Keratinocyte (primary cell): ENCODE data around the gene NPFFR1. TPM values are rescaled to one million over a fixed set of nuclear protein-coding genes. Genes with fewer than 3 reads are reported as not detected.

Experiments
- DNase-seq: peaks from one replicate; pipeline ENCODE4 v3.0.0-alpha.2; 2011; ENCODE audit warnings: low read depth, missing footprints, low spot score
- FAIRE-seq: peaks from 2 replicates; lab custom pipeline; 2011; peaks lifted over from hg19 to GRCh38; lab: Jason Lieb, UNC
- H2AFZ ChIP-seq: 2 replicates; pipeline ENCODE4 v1.6.0; 2012; ENCODE audit warnings: low read length, control low read depth, inconsistent platforms; ENCODE audit not compliant: control insufficient read depth
- H3K27ac ChIP-seq: 2 replicates; pipeline ENCODE4 v1.5.1; 2011; ENCODE audit warnings: low read length; ENCODE audit not compliant: control insufficient read depth, insufficient read depth
- H3K27me3 ChIP-seq: 3 replicates; pipeline ENCODE4 v1.6.0; 2011; ENCODE audit warnings: low read length; ENCODE audit not compliant: control insufficient read depth, insufficient read depth; ENCODE audit errors: extremely low read depth
- H3K36me3 ChIP-seq, 2 experiments: 2 replicates in 1 of 2; 3 replicates in 1 of 2; pipeline ENCODE4 v1.5.1; 2011; ENCODE audit warnings: low read length in 2 of 2, mild to moderate bottlenecking in 1 of 2; ENCODE audit not compliant: control insufficient read depth in 2 of 2, insufficient read depth in 2 of 2; ENCODE audit errors: extremely low read depth in 1 of 2
- H3K4me1 ChIP-seq: 3 replicates; pipeline ENCODE4 v1.5.1; 2011; ENCODE audit warnings: low read length; ENCODE audit not compliant: control insufficient read depth, insufficient read depth; ENCODE audit errors: extremely low read depth
- H3K4me2 ChIP-seq: 3 replicates; pipeline ENCODE4 v1.6.0; 2011; ENCODE audit warnings: low read depth, low read length; ENCODE audit not compliant: control insufficient read depth, insufficient read depth; ENCODE audit errors: extremely low read depth
- H3K4me3 ChIP-seq, 3 experiments: fragments of 200-600 bp in 1 of 3; sonication (generic) in 1 of 3; 2 replicates in 2 of 3; 3 replicates in 1 of 3; pipeline ENCODE4 v1.5.1; 2011 to 2016; ENCODE audit warnings: low read length in 3 of 3, mild to moderate bottlenecking in 3 of 3, control low read depth in 2 of 3, inconsistent platforms in 1 of 3, low read depth in 1 of 3, mixed read lengths in 1 of 3, mixed run types in 1 of 3, moderate library complexity in 1 of 3; ENCODE audit not compliant: control insufficient read depth in 2 of 3, insufficient read depth in 2 of 3; ENCODE audit errors: extremely low read depth in 1 of 3
- H3K79me2 ChIP-seq: 2 replicates; pipeline ENCODE4 v1.6.0; 2012; ENCODE audit warnings: low read length; ENCODE audit not compliant: control insufficient read depth, insufficient read depth
- H3K9ac ChIP-seq: 3 replicates; pipeline ENCODE4 v1.6.0; 2011; ENCODE audit warnings: low read length; ENCODE audit not compliant: control insufficient read depth, insufficient read depth; ENCODE audit errors: extremely low read depth
- H3K9me1 ChIP-seq: 3 replicates; pipeline ENCODE4 v1.6.0; 2011; ENCODE audit warnings: low read length; ENCODE audit not compliant: control insufficient read depth, insufficient read depth; ENCODE audit errors: extremely low read depth
- H3K9me3 ChIP-seq: 2 replicates; pipeline ENCODE4 v1.5.1; 2012; ENCODE audit warnings: low read depth, low read length; ENCODE audit not compliant: control insufficient read depth
- H4K20me1 ChIP-seq: 3 replicates; pipeline ENCODE4 v1.6.0; 2011; ENCODE audit warnings: low read length; ENCODE audit not compliant: control insufficient read depth, insufficient read depth; ENCODE audit errors: extremely low read depth
- CTCF ChIP-seq, 3 experiments: IDR thresholded peaks in 1 of 3; conservative IDR thresholded peaks in 1 of 3; optimal IDR thresholded peaks in 1 of 3; 2 replicates in 2 of 3; 3 replicates in 1 of 3; pipeline versions ENCODE3 to v1.5.1; 2011; ENCODE audit warnings: low read length in 3 of 3, mild to moderate bottlenecking in 3 of 3, moderate library complexity in 2 of 3, control low read depth in 1 of 3, inconsistent platforms in 1 of 3; ENCODE audit not compliant: insufficient read depth in 2 of 3; ENCODE audit errors: extremely low read depth in 1 of 3
- EZH2 ChIP-seq: IDR thresholded peaks from one replicate; pipeline ENCODE4 v1.6.1; 2012; ENCODE audit warnings: inconsistent platforms, mild to moderate bottlenecking, low read length, moderate library complexity
- dilution Hi-C: fragments of 300-500 bp; cut with MboI; formaldehyde crosslinking; loops from one replicate; pipeline ENCODE4 v1.7.0; 2020; ENCODE audit warnings: low sequenced_read_pairs; ENCODE audit not compliant: extremely low pct_ligation_motif_present
- polyA minus RNA-seq, 3 experiments: library from RNA; depleted of rRNA, polyadenylated mRNA; stranded (reverse); fragments of >200 nt; gene quantifications; 1 replicate in 1 of 3; 2 replicates in 1 of 3; 3 replicates in 1 of 3; pipeline ENCODE4 v1.2.3, GENCODE V29; 2011
- polyA plus RNA-seq, 5 experiments: library from polyadenylated mRNA; depleted of rRNA in 3 of 5; stranded (reverse) in 3 of 5; stranded (forward) in 1 of 5; unstranded in 1 of 5; fragments of >200 nt; gene quantifications; 1 replicate in 1 of 5; 2 replicates in 3 of 5; 3 replicates in 1 of 5; pipeline versions ENCODE4 v1.2.1 to v1.2.3, GENCODE V29; 2011 to 2012; ENCODE audit warnings: missing spikeins in 2 of 5, low read depth in 1 of 5, low replicate concordance in 1 of 5

NPFFR1 gene
- polyA plus RNA-seq (not detected in 3 replicates), polyA minus RNA-seq (not detected in 3 replicates)
- polyA plus RNA-seq (2011; ENCODE audit: low read depth): not detected
- not detected in 2 replicates for polyA plus RNA-seq (2011; cell fraction: cytosol; rRNA removed)
- polyA plus RNA-seq (2011; cell fraction: nucleus; rRNA removed): 0.01 and 0.03 TPM in 2 replicates
- polyA plus RNA-seq (2012; ENCODE audit: low replicate concordance): 0.01 TPM in 1 of 2 replicates, not detected in the other
- polyA minus RNA-seq (2011; cell fraction: cytosol; rRNA and poly(A)+ RNA removed): not detected
- 0.08 TPM in 1 of 2 replicates, not detected in the other for polyA minus RNA-seq (2011; cell fraction: nucleus; rRNA and poly(A)+ RNA removed)

- H3K4me3 ChIP-seq: no peak within 1 kb of the TSS
- dilution Hi-C loops: no loop called here
- no peaks in the 10 kb centered on the region for H3K9me3 ChIP-seq
- FAIRE-seq (no peak), DNase-seq (no peak)
- no peak within 1 kb of the TSS for H3K4me2 ChIP-seq
- peak; percentile 95 for TF ChIP-seq EZH2
- peak in 1 of 3 experiments; percentile 5 for TF ChIP-seq CTCF (optimal IDR thresholded peaks at IDR 0.05 in 1 of 3, IDR thresholded peaks at IDR 0.05 in 1 of 3, conservative IDR thresholded peaks at IDR 0.05 in 1 of 3; ENCODE audit: extremely low read depth in 1 of 3, insufficient read depth in 2 of 3, low read length in 3 of 3)
- H3K36me3 ChIP-seq: no peaks in the 10 kb centered on the region
- no peaks in the 10 kb centered on the region for H3K79me2 ChIP-seq
- H2AFZ ChIP-seq: no peak within 1 kb of the TSS
- no peaks in the 10 kb centered on the region for H4K20me1 ChIP-seq
- no peaks in the 10 kb centered on the region for H3K9me1 ChIP-seq
- H3K4me1 ChIP-seq: no peaks in the 10 kb centered on the region
- H3K27ac ChIP-seq: no peak within 1 kb of the TSS
- H3K9ac ChIP-seq: no peak within 1 kb of the TSS
- peaks cover 33% of the 10 kb centered on the region for H3K27me3 ChIP-seq
These were observed at the start of gene NPFFR1 for GRCh38 chr10:70283445-70284399. Gene NPFFR1, minus strand, starts transcription at chr10:70284004. Its CDS starts 328 bp downstream, at chr10:70283676.

GRCh38 chr10:70333268-70333667, 49.5 kb upstream of the NPFFR1 start:
- Histone ChIP-seq H3K4me1 (peaks cover 12% of the 10 kb centered on the region), H2AFZ (no peak overlapping the region), H3K36me3 (no peaks in the 10 kb centered on the region), H3K27ac (no peak overlapping the region), H3K4me3 (no peak overlapping the region), H4K20me1 (no peaks in the 10 kb centered on the region), H3K9me3 (no peaks in the 10 kb centered on the region), H3K79me2 (no peaks in the 10 kb centered on the region), H3K4me2 (no peak overlapping the region), H3K27me3 (no peaks in the 10 kb centered on the region), H3K9me1 (no peaks in the 10 kb centered on the region), H3K9ac (no peak overlapping the region)
- DNase-seq (no peak), FAIRE-seq (no peak)
- dilution Hi-C loops: no loop called here
- TF ChIP-seq EZH2 (no peak), CTCF (optimal IDR thresholded peaks at IDR 0.05 in 1 of 3, IDR thresholded peaks at IDR 0.05 in 1 of 3, conservative IDR thresholded peaks at IDR 0.05 in 1 of 3; ENCODE audit: extremely low read depth in 1 of 3, insufficient read depth in 2 of 3, low read length in 3 of 3) (no peak)
